Suprapubic skin (tissue), 4 donors: ENCODE measurements around the gene PRR15L. TPM values are rescaled to one million over a fixed set of nuclear protein-coding genes. Genes with fewer than 3 reads are reported as not detected.

Source experiments
- DNase-seq, 2 donors: peaks; one replicate each; pipeline ENCODE4 v3.0.0-alpha.2; 2019; ENCODE audit warnings: low spot score in 2 of 2
- H3K27ac ChIP-seq: fragments of 200-600 bp; sonication (generic); one replicate; pipeline ENCODE4 v1.5.1; 2019
- H3K27me3 ChIP-seq: fragments of 200-600 bp; sonication (generic); one replicate; pipeline ENCODE4 v1.5.1; 2019
- H3K36me3 ChIP-seq: fragments of 200-600 bp; sonication (generic); one replicate; pipeline ENCODE4 v1.5.1; 2019
- H3K4me1 ChIP-seq: fragments of 200-600 bp; sonication (generic); one replicate; pipeline ENCODE4 v1.5.1; 2019
- H3K4me3 ChIP-seq: fragments of 200-600 bp; sonication (generic); one replicate; pipeline ENCODE4 v1.5.1; 2019; ENCODE audit warnings: mild to moderate bottlenecking
- H3K9me3 ChIP-seq: fragments of 200-600 bp; sonication (generic); one replicate; pipeline ENCODE4 v1.5.1; 2019
- EP300 ChIP-seq: sonication (generic); formaldehyde crosslinking; IDR thresholded peaks from one replicate; pipeline ENCODE4 v1.6.1; 2017; ENCODE audit warnings: antibody characterized with exemption
- POLR2A ChIP-seq, 2 donors: fragments of 450-650 bp; IDR thresholded peaks; one replicate each; pipeline ENCODE4 v1.6.1; 2017; ENCODE audit warnings: antibody characterized with exemption in 2 of 2, mild to moderate bottlenecking in 2 of 2, moderate library complexity in 2 of 2
- POLR2AphosphoS5 ChIP-seq, 3 donors: sonication (generic); formaldehyde crosslinking; IDR thresholded peaks; one replicate each; pipeline ENCODE4 v1.6.1; 2017; ENCODE audit warnings: antibody characterized with exemption in 3 of 3
- WGBS: methylation state at CpG from one replicate; pipeline ENCODE4 v1.1.5; 2018; 5-methylcytosine and 5-hydroxymethylcytosine counted together
- total RNA-seq, 4 donors: library from RNA; depleted of rRNA; stranded (reverse); fragments of >200 nt; gene quantifications; one replicate each; pipeline ENCODE4 v1.1.0, GENCODE V29; 2016
- TF ChIP-seq, protein P1 (sequence below), 2 donors: fragments of 200-600 bp in 1 of 2; fragments of 450-650 bp in 1 of 2; sonication (generic) in 1 of 2; IDR thresholded peaks; one replicate each; pipeline ENCODE4 v1.5.1; 2016 to 2019; ENCODE audit warnings: antibody characterized with exemption in 2 of 2, mild to moderate bottlenecking in 1 of 2, moderate library complexity in 1 of 2

PRR15L gene
- total RNA-seq, 4 donors from 2014 or later, result 11.4 to 27.1 (median 21.8) TPM

DNA sequence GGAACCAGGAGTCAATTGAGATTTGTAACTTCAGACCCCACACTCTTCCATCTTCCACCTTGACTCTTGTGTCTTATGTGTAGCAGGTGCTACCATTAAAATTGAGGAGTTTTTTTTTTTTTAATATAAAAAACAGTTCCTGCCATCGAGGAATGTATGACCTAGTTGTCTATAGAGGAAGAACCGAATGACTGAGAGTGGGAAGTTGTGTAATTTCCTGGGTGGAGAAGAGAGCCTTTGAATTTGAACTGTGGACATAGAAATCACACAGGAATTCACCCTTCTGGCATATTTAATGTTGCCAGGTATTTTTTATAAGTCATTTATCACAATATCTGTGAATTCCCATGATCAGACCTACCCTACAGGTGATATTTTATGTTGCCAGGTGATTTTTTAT lies 39.7 kb downstream of the PRR15L start:
- peaks cover 38% of the 10 kb centered on the region for H3K36me3 ChIP-seq
- TF ChIP-seq EP300 (no peak), POLR2AphosphoS5 (IDR thresholded peaks at IDR 0.05) (no peak), POLR2A (IDR thresholded peaks at IDR 0.05) (no peak)
- TF ChIP-seq, protein P1, sequence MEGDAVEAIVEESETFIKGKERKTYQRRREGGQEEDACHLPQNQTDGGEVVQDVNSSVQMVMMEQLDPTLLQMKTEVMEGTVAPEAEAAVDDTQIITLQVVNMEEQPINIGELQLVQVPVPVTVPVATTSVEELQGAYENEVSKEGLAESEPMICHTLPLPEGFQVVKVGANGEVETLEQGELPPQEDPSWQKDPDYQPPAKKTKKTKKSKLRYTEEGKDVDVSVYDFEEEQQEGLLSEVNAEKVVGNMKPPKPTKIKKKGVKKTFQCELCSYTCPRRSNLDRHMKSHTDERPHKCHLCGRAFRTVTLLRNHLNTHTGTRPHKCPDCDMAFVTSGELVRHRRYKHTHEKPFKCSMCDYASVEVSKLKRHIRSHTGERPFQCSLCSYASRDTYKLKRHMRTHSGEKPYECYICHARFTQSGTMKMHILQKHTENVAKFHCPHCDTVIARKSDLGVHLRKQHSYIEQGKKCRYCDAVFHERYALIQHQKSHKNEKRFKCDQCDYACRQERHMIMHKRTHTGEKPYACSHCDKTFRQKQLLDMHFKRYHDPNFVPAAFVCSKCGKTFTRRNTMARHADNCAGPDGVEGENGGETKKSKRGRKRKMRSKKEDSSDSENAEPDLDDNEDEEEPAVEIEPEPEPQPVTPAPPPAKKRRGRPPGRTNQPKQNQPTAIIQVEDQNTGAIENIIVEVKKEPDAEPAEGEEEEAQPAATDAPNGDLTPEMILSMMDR (IDR thresholded peaks at IDR 0.05), result no peak
- WGBS, result 46% methylated on average over 2 of the region's 2 CpGs
- H3K9me3 ChIP-seq, result no peaks in the 10 kb centered on the region
- H3K4me1 ChIP-seq, result no peaks in the 10 kb centered on the region
- no peak overlapping the region for H3K27ac ChIP-seq
- H3K4me3 ChIP-seq, result no peak overlapping the region
- no peak for DNase-seq
- H3K27me3 ChIP-seq, result no peaks in the 10 kb centered on the region

DNA sequence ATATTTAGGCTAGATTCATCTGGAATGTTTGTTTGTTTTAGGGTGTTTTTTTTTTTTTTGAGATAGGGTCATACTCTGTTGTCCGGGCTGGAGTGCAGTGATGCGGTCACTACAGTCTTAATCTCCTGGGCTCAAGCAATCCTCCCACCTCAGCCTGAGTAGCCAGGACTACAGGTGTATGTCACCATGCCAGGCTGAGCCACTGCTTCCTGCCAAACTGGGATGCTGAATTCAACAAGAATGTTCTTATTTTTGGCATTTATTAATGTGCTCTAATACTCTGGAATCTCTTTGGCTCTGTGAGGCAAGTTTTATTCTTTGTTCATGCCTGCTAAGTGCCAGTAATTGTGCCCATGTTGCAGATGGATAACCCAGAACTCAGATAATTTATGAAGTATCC lies 40.1 kb downstream of the PRR15L start:
- no peak for DNase-seq
- Histone ChIP-seq H3K9me3 (no peaks in the 10 kb centered on the region), H3K4me3 (no peak overlapping the region), H3K27ac (no peak overlapping the region), H3K4me1 (no peaks in the 10 kb centered on the region), H3K36me3 (peaks cover 33% of the 10 kb centered on the region), H3K27me3 (no peaks in the 10 kb centered on the region)
- 88% methylated on average over 2 of the region's 2 CpGs for WGBS
- TF ChIP-seq POLR2A (IDR thresholded peaks at IDR 0.05) (no peak), POLR2AphosphoS5 (IDR thresholded peaks at IDR 0.05) (no peak), EP300 (no peak)
- TF ChIP-seq, protein P1 (IDR thresholded peaks at IDR 0.05), result no peak

DNA sequence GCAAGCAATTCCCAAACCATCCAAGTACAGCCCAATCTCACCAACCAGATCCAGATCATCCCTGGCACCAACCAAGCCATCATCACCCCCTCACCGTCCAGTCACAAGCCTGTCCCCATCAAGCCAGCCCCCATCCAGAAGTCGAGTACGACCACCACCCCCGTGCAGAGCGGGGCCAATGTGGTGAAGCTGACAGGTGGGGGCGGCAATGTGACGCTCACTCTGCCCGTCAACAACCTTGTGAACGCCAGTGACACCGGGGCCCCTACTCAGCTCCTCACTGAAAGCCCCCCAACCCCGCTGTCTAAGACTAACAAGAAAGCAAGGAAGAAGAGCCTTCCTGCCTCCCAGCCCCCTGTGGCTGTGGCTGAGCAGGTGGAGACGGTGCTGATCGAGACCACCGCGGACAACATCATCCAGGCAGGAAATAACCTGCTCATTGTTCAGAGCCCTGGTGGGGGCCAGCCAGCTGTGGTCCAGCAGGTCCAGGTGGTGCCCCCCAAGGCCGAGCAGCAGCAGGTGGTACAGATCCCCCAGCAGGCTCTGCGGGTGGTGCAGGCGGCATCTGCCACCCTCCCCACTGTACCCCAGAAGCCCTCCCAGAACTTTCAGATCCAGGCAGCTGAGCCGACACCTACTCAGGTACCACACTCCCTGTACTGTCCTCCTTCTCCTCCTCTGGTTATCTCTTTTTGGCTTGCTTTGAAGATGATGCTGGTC lies 41.0 kb downstream of the PRR15L start:
- no peak for DNase-seq
- no peaks in the 10 kb centered on the region for H3K9me3 ChIP-seq
- TF ChIP-seq POLR2A (IDR thresholded peaks at IDR 0.05), result no peak
- no peak for TF ChIP-seq EP300
- no peak for TF ChIP-seq POLR2AphosphoS5 (IDR thresholded peaks at IDR 0.05)
- TF ChIP-seq, protein P1 (IDR thresholded peaks at IDR 0.05), result no peak
- no peaks in the 10 kb centered on the region for H3K4me1 ChIP-seq
- no peaks in the 10 kb centered on the region for H3K27me3 ChIP-seq
- 87% methylated on average over 14 of the region's 19 CpGs for WGBS
- H3K36me3 ChIP-seq, result peaks cover 33% of the 10 kb centered on the region
- no peak overlapping the region for H3K4me3 ChIP-seq
- no peak overlapping the region for H3K27ac ChIP-seq

DNA sequence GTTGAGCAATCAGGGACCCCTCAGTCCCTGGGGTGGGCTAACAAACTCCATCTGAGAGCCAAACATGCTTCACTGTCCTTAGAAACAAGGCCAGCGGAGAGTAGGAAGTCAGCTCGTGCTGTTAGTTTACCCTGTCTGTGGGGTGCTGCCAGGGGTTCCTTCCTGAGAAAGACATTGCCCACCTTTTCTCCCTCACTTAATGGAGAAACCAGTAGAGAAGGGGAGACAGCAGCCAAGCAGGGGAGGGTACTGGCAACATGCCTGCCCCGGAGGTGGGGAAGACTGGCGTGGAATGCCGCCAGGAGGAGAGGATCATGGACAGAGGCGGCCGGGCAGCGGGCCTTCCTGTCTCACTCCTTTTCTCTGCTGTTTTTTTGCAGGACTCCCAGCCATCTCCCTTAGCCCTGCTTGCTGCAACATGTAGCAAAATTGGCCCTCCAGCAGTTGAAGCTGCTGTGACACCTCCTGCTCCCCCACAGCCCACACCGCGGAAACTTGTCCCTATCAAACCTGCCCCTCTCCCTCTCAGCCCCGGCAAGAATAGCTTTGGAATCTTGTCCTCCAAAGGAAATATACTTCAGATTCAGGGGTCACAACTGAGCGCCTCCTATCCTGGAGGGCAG lies 41.8 kb downstream of the PRR15L start:
- no peaks in the 10 kb centered on the region for H3K4me1 ChIP-seq
- DNase-seq, result no peak
- H3K27ac ChIP-seq, result no peak overlapping the region
- 59% methylated on average over 12 of the region's 12 CpGs for WGBS
- no peak overlapping the region for H3K4me3 ChIP-seq
- no peaks in the 10 kb centered on the region for H3K27me3 ChIP-seq
- peaks cover 33% of the 10 kb centered on the region for H3K36me3 ChIP-seq
- TF ChIP-seq EP300 (no peak), POLR2AphosphoS5 (IDR thresholded peaks at IDR 0.05) (no peak), POLR2A (IDR thresholded peaks at IDR 0.05) (no peak)
- TF ChIP-seq, protein P1 (IDR thresholded peaks at IDR 0.05), result no peak
- H3K9me3 ChIP-seq, result no peaks in the 10 kb centered on the region

DNA sequence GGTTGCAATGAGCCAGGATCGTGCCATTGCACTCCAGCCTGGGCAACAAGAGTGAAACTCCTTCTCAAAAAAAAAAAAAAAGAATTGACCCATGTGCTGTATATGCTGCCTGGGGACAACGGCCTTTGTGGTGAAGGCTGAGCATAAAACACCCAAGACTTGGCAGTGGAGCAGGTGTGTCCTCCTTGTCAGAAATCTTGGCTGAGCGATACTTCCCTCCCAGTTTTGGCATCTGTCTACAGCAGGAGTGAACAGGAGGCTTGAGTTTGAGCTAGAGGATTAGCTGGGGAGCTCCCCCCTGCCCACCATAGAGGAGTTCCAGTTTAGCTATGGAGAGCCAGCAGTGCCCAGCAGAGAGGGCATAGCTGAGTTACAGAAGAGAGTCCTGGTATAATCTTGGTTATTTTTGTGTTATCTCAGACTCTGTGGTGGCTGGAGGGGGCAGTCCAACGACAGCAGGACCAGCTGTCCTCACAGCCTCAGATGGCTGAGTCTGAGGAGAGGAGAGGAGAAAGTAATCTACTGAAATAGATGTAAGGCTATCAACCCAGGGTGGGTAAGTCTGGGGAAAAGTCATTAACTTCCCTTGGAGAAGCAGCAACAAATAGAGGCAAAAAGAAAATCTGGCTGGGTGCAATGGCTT lies 43.3 kb downstream of the PRR15L start:
- Histone ChIP-seq H3K27ac (no peak overlapping the region), H3K4me3 (no peak overlapping the region), H3K27me3 (no peaks in the 10 kb centered on the region), H3K9me3 (no peaks in the 10 kb centered on the region), H3K36me3 (peaks cover 33% of the 10 kb centered on the region), H3K4me1 (no peaks in the 10 kb centered on the region)
- TF ChIP-seq POLR2AphosphoS5 (IDR thresholded peaks at IDR 0.05), result no peak
- no peak for TF ChIP-seq POLR2A (IDR thresholded peaks at IDR 0.05)
- TF ChIP-seq, protein P1 (IDR thresholded peaks at IDR 0.05), result no peak
- TF ChIP-seq EP300, result no peak
- 48% methylated on average over 4 of the region's 4 CpGs for WGBS
- DNase-seq, result no peak
